ENCODE data around the gene ACTN3. TPM values are rescaled to one million over a fixed set of nuclear protein-coding genes. Genes with fewer than 3 reads are reported as not detected.

ACTN3 gene
- total RNA-seq, 1 experiment from 2014 or later: 18.5 TPM

- TF ChIP-seq ZNF281 (CRISPR knock-in tag; IDR thresholded peaks at IDR 0.05) (no peak), E2F4 (CRISPR knock-in tag; IDR thresholded peaks at IDR 0.05; ENCODE audit: borderline replicate concordance, low read depth) (no peak), NR1H2 (CRISPR knock-in tag; IDR thresholded peaks at IDR 0.05) (no peak), ZNF138 (CRISPR knock-in tag; conservative IDR thresholded peaks at IDR 0.05) (0 out of 2 replicates have a peak, but pooled peaks have one; percentile 57), EMX1 (CRISPR knock-in tag; IDR thresholded peaks at IDR 0.05) (peak; percentile 65; the same call in 1 of the 2 replicates), SMAD3 (CRISPR knock-in tag; IDR thresholded peaks at IDR 0.05; ENCODE audit: borderline replicate concordance) (no peak), MLX (CRISPR knock-in tag; IDR thresholded peaks at IDR 0.05) (no peak), SP1 (CRISPR knock-in tag; conservative IDR thresholded peaks at IDR 0.05) (peak; percentile 45; the same call in 1 of the 2 replicates), ERG (CRISPR knock-in tag; IDR thresholded peaks at IDR 0.05) (peak; percentile 81; the same call in 1 of the 2 replicates), NFE2L1 (CRISPR knock-in tag; IDR thresholded peaks at IDR 0.05) (no peak), PRDM15 (CRISPR knock-in tag; IDR thresholded peaks at IDR 0.05) (0 out of 2 replicates have a peak, but pooled peaks have one; percentile 8), ATF1 (CRISPR knock-in tag; IDR thresholded peaks at IDR 0.05) (no peak), NR3C1 (CRISPR knock-in tag; conservative IDR thresholded peaks at IDR 0.05; ENCODE audit: low read depth) (no peak), ZNF532 (CRISPR knock-in tag; IDR thresholded peaks at IDR 0.05; ENCODE audit: borderline replicate concordance) (0 out of 2 replicates have a peak, but pooled peaks have one; percentile 53)
Measured at GRCh38 chr11:66546368-66546965, at the start of gene ACTN3 (continued).
